Liver (tissue), 9 donors: ENCODE data around the gene ASIC2. TPM values are rescaled to one million over a fixed set of nuclear protein-coding genes. Genes with fewer than 3 reads are reported as not detected.

Source experiments
- DNase-seq: peaks from one replicate; pipeline ENCODE4 v3.0.0-alpha.2; 2017; ENCODE audit warnings: low spot score
- H3K27ac ChIP-seq, 2 donors: one replicate each; pipeline ENCODE4 v1.7.0; 2013; ENCODE audit warnings: inconsistent platforms in 2 of 2, low read length in 2 of 2, control low read depth in 1 of 2, low read depth in 1 of 2, mild to moderate bottlenecking in 1 of 2
- H3K27me3 ChIP-seq, 4 donors: one replicate each; pipeline versions ENCODE4 v1.6.1 to v1.7.0; 2013; ENCODE audit warnings: low read length in 3 of 4, inconsistent platforms in 1 of 4, mild to moderate bottlenecking in 1 of 4, moderate library complexity in 1 of 4; ENCODE audit not compliant: control insufficient read depth in 4 of 4, insufficient read depth in 4 of 4
- H3K36me3 ChIP-seq, 4 donors: one replicate each; pipeline versions ENCODE4 v1.6.1 to v1.7.0; 2013; ENCODE audit warnings: low read length in 3 of 4, mild to moderate bottlenecking in 3 of 4, low read depth in 1 of 4, moderate library complexity in 1 of 4; ENCODE audit not compliant: control insufficient read depth in 4 of 4, insufficient read depth in 3 of 4
- H3K4me1 ChIP-seq, 4 donors: one replicate each; pipeline versions ENCODE4 v1.6.1 to v1.7.0; 2013; ENCODE audit warnings: low read length in 3 of 4, mild to moderate bottlenecking in 3 of 4, moderate library complexity in 1 of 4; ENCODE audit not compliant: control insufficient read depth in 4 of 4, insufficient read depth in 4 of 4
- H3K4me3 ChIP-seq, 3 donors: one replicate each; pipeline versions ENCODE4 v1.6.1 to v1.7.0; 2013; ENCODE audit warnings: low read length in 3 of 3, control low read depth in 1 of 3, low read depth in 1 of 3, mild to moderate bottlenecking in 1 of 3
- H3K9ac ChIP-seq, 2 donors: one replicate each; pipeline ENCODE4 v1.7.0; 2013; ENCODE audit warnings: low read length in 2 of 2, mild to moderate bottlenecking in 2 of 2, moderate library complexity in 2 of 2, control low read depth in 1 of 2, low read depth in 1 of 2
- H3K9me3 ChIP-seq, 4 donors: one replicate each; pipeline versions ENCODE4 v1.6.1 to v1.7.0; 2013; ENCODE audit warnings: low read length in 3 of 4; ENCODE audit not compliant: control insufficient read depth in 4 of 4
- EGR1 ChIP-seq, 2 donors: IDR thresholded peaks; 2 replicates each; pipeline ENCODE4 v1.6.1; 2016 to 2018; ENCODE audit warnings: antibody characterized with exemption in 2 of 2, low read depth in 2 of 2
- FOXA1 ChIP-seq: IDR thresholded peaks from 2 replicates; pipeline ENCODE4 v1.6.1; 2016; ENCODE audit warnings: antibody characterized with exemption
- FOXA2 ChIP-seq: IDR thresholded peaks from 2 replicates; pipeline ENCODE4 v1.6.1; 2016; ENCODE audit warnings: antibody characterized with exemption
- GABPA ChIP-seq, 2 donors: IDR thresholded peaks in 1 of 2; conservative IDR thresholded peaks in 1 of 2; 2 replicates each; pipeline ENCODE4 v1.6.1; 2016; ENCODE audit warnings: antibody characterized with exemption in 2 of 2, mild to moderate bottlenecking in 1 of 2, moderate library complexity in 1 of 2
- HNF4A ChIP-seq, 2 donors: conservative IDR thresholded peaks; 2 replicates each; pipeline ENCODE4 v1.6.1; 2016; ENCODE audit warnings: antibody characterized with exemption in 2 of 2, mild to moderate bottlenecking in 2 of 2
- JUND ChIP-seq, 2 donors: IDR thresholded peaks; 2 replicates each; pipeline ENCODE4 v1.6.1; 2016; ENCODE audit warnings: antibody characterized with exemption in 2 of 2
- NR2F2 ChIP-seq: IDR thresholded peaks from 2 replicates; pipeline ENCODE4 v1.6.1; 2016; ENCODE audit warnings: antibody characterized with exemption
- RAD21 ChIP-seq, 2 donors: IDR thresholded peaks; 2 replicates each; pipeline ENCODE4 v1.6.1; 2016; ENCODE audit warnings: antibody characterized with exemption in 2 of 2, mild to moderate bottlenecking in 2 of 2
- RXRA ChIP-seq, 2 donors: IDR thresholded peaks; 2 replicates each; pipeline ENCODE4 v1.6.1; 2017 to 2018; ENCODE audit warnings: antibody characterized with exemption in 2 of 2, mild to moderate bottlenecking in 1 of 2
- SP1 ChIP-seq: IDR thresholded peaks from 2 replicates; pipeline ENCODE4 v1.6.1; 2018; ENCODE audit warnings: antibody characterized with exemption, mild to moderate bottlenecking
- TAF1 ChIP-seq: conservative IDR thresholded peaks from 2 replicates; pipeline ENCODE4 v1.6.1; 2016; ENCODE audit warnings: antibody characterized with exemption, mild to moderate bottlenecking
- YY1 ChIP-seq: IDR thresholded peaks from 2 replicates; pipeline ENCODE4 v1.6.1; 2016; ENCODE audit warnings: antibody characterized with exemption, mild to moderate bottlenecking
- WGBS: extraction: QIAGEN DNeasy Blood & Tissue Kit; methylation state at CpG from one replicate; pipeline ENCODE4 v1.1.7; 2013; 5-methylcytosine and 5-hydroxymethylcytosine counted together
- polyA plus RNA-seq, 2 donors: library from polyadenylated mRNA; stranded (reverse) in 1 of 2; unstranded in 1 of 2; fragments of 200-250 nt in 1 of 2; fragments of >200 nt in 1 of 2; fragmentation: Nextera tagmentation in 1 of 2; extraction: Ambion mirVana in 1 of 2; gene quantifications; one replicate each; pipeline versions ENCODE4 v1.2.1 to v1.2.3, GENCODE V29; 2013 to 2015
- total RNA-seq, 2 donors: library from RNA; depleted of rRNA; stranded (reverse); fragments of >200 nt; gene quantifications; one replicate each; pipeline ENCODE4 v1.2.3, GENCODE V29; 2014
- TF ChIP-seq, protein P1 (sequence below): fragments of 150-350 bp; IDR thresholded peaks from 2 replicates; pipeline ENCODE4 v1.5.1; 2017; ENCODE audit warnings: improper control_type of control experiment, low read depth, low read length; ENCODE audit not compliant: missing input control
- TF ChIP-seq, protein P2 (sequence below): IDR thresholded peaks from 2 replicates; pipeline ENCODE4 v1.6.1; 2016; ENCODE audit warnings: antibody characterized with exemption, mild to moderate bottlenecking
- TF ChIP-seq, protein P3 (sequence below): IDR thresholded peaks from 2 replicates; pipeline ENCODE4 v1.6.1; 2016; ENCODE audit warnings: antibody characterized with exemption
- TF ChIP-seq, protein P4 (sequence below): IDR thresholded peaks from 2 replicates; pipeline ENCODE4 v1.6.1; 2016; ENCODE audit warnings: antibody characterized with exemption
- TF ChIP-seq, protein P5 (sequence below): IDR thresholded peaks from 2 replicates; pipeline ENCODE4 v1.6.1; 2016; ENCODE audit warnings: antibody characterized with exemption
- donor health status: healthy.
- donor health status: healthy.
- donor health status: healthy.
- donor health status: healthy.
- donor health status: healthy.

ASIC2 gene
- total and polyA plus RNA-seq, 4 donors, result under 0.01 TPM; not detected in 3

DNA sequence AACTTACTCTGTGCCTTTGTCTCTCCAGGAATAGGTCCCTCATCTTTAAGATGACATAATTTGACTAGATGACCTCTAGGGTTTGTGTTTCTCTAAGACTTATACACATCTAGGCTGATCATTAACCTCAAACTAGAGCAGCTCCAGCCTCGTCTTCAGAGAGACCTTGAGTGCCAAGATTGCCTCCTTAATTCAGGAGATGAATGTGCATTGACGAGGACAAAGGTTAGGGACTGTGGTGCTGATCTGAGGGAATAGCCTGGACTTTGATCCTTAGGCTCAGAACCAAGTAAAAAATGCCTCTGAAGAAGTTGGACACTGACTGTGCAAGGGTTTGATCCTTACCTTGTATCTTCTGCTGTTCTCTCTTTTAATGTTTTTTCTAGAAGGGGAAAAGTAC lies 17.2 kb upstream of the ASIC2 start:
- no peaks in the 10 kb centered on the region for H3K36me3 ChIP-seq
- H3K9ac ChIP-seq, result no peak overlapping the region
- H3K27me3 ChIP-seq, result peaks cover 0 to 3% (median under 1%) of the 10 kb centered on the region in 4 donors
- TF ChIP-seq YY1 (no peak), RXRA (IDR thresholded peaks at IDR 0.05) (no peak), FOXA1 (no peak), GABPA (IDR thresholded peaks at IDR 0.05 in 1 of 2, conservative IDR thresholded peaks at IDR 0.05 in 1 of 2) (no peak), SP1 (no peak), FOXA2 (no peak), HNF4A (conservative IDR thresholded peaks at IDR 0.05) (no peak), RAD21 (IDR thresholded peaks at IDR 0.05) (no peak), NR2F2 (no peak), JUND (IDR thresholded peaks at IDR 0.05) (no peak), TAF1 (no peak), EGR1 (IDR thresholded peaks at IDR 0.05; ENCODE audit: low read depth in 2 of 2) (no peak)
- TF ChIP-seq, protein P1, sequence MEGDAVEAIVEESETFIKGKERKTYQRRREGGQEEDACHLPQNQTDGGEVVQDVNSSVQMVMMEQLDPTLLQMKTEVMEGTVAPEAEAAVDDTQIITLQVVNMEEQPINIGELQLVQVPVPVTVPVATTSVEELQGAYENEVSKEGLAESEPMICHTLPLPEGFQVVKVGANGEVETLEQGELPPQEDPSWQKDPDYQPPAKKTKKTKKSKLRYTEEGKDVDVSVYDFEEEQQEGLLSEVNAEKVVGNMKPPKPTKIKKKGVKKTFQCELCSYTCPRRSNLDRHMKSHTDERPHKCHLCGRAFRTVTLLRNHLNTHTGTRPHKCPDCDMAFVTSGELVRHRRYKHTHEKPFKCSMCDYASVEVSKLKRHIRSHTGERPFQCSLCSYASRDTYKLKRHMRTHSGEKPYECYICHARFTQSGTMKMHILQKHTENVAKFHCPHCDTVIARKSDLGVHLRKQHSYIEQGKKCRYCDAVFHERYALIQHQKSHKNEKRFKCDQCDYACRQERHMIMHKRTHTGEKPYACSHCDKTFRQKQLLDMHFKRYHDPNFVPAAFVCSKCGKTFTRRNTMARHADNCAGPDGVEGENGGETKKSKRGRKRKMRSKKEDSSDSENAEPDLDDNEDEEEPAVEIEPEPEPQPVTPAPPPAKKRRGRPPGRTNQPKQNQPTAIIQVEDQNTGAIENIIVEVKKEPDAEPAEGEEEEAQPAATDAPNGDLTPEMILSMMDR, result no peak
- TF ChIP-seq, protein P2, sequence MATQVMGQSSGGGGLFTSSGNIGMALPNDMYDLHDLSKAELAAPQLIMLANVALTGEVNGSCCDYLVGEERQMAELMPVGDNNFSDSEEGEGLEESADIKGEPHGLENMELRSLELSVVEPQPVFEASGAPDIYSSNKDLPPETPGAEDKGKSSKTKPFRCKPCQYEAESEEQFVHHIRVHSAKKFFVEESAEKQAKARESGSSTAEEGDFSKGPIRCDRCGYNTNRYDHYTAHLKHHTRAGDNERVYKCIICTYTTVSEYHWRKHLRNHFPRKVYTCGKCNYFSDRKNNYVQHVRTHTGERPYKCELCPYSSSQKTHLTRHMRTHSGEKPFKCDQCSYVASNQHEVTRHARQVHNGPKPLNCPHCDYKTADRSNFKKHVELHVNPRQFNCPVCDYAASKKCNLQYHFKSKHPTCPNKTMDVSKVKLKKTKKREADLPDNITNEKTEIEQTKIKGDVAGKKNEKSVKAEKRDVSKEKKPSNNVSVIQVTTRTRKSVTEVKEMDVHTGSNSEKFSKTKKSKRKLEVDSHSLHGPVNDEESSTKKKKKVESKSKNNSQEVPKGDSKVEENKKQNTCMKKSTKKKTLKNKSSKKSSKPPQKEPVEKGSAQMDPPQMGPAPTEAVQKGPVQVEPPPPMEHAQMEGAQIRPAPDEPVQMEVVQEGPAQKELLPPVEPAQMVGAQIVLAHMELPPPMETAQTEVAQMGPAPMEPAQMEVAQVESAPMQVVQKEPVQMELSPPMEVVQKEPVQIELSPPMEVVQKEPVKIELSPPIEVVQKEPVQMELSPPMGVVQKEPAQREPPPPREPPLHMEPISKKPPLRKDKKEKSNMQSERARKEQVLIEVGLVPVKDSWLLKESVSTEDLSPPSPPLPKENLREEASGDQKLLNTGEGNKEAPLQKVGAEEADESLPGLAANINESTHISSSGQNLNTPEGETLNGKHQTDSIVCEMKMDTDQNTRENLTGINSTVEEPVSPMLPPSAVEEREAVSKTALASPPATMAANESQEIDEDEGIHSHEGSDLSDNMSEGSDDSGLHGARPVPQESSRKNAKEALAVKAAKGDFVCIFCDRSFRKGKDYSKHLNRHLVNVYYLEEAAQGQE, result no peak
- TF ChIP-seq, protein P3, sequence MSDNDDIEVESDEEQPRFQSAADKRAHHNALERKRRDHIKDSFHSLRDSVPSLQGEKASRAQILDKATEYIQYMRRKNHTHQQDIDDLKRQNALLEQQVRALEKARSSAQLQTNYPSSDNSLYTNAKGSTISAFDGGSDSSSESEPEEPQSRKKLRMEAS, result no peak
- TF ChIP-seq, protein P4, sequence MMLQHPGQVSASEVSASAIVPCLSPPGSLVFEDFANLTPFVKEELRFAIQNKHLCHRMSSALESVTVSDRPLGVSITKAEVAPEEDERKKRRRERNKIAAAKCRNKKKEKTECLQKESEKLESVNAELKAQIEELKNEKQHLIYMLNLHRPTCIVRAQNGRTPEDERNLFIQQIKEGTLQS, result no peak
- H3K4me3 ChIP-seq, result no peak overlapping the region
- DNase-seq, result no peak
- no peaks in the 10 kb centered on the region for H3K9me3 ChIP-seq
- 25% methylated on average over 2 of the region's 2 CpGs for WGBS
- H3K27ac ChIP-seq, result no peak overlapping the region
- H3K4me1 ChIP-seq, result no peaks in the 10 kb centered on the region

DNA sequence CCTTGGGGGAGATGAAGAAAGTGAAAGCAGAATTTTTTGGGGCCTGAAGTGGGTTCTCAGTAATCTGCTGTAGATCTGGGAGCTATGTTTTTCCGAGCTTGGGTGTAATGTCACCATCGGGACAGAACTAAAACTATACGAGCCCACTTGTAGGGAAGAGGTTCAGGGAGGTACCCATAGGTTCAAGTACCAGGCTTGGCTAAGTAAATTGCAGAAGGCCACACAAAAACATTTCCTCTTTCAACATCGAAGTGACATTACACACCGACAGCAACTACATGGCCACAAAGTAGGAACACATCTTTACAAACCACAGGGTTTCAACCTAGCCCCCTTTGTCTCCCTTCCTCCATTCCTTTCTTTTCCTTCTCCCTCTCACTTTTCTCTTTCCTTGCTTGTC lies 10.2 kb upstream of the ASIC2 start:
- Histone ChIP-seq H3K4me3 (no peak overlapping the region), H3K36me3 (no peaks in the 10 kb centered on the region), H3K27ac (no peak overlapping the region), H3K27me3 (peaks cover 0 to 3% (median 0%) of the 10 kb centered on the region in 4 donors), H3K9me3 (peaks cover 0 to 5% (median 2%) of the 10 kb centered on the region in 4 donors), H3K4me1 (no peaks in the 10 kb centered on the region), H3K9ac (no peak overlapping the region)
- WGBS, result 73% methylated on average over 5 of the region's 5 CpGs
- DNase-seq, result no peak
- TF ChIP-seq, protein P1, result no peak
- TF ChIP-seq FOXA1 (no peak), HNF4A (conservative IDR thresholded peaks at IDR 0.05) (no peak), RXRA (IDR thresholded peaks at IDR 0.05) (no peak), JUND (IDR thresholded peaks at IDR 0.05) (no peak), YY1 (no peak)
- TF ChIP-seq, protein P4, result no peak
- TF ChIP-seq, protein P3, result no peak
- TF ChIP-seq, protein P5, sequence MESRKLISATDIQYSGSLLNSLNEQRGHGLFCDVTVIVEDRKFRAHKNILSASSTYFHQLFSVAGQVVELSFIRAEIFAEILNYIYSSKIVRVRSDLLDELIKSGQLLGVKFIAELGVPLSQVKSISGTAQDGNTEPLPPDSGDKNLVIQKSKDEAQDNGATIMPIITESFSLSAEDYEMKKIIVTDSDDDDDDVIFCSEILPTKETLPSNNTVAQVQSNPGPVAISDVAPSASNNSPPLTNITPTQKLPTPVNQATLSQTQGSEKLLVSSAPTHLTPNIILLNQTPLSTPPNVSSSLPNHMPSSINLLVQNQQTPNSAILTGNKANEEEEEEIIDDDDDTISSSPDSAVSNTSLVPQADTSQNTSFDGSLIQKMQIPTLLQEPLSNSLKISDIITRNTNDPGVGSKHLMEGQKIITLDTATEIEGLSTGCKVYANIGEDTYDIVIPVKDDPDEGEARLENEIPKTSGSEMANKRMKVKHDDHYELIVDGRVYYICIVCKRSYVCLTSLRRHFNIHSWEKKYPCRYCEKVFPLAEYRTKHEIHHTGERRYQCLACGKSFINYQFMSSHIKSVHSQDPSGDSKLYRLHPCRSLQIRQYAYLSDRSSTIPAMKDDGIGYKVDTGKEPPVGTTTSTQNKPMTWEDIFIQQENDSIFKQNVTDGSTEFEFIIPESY, result no peak
- TF ChIP-seq, protein P2, result no peak
